Panc1 (cell line): ENCODE results near the gene BNIP3. TPM values are rescaled to one million over a fixed set of nuclear protein-coding genes. Genes with fewer than 3 reads are reported as not detected.

Source experiments
- ATAC-seq: fragments of 200-7000 bp; cut with Tn5 transposase; 2 replicates; pipeline ENCODE4 v1.9.1; 2020; ENCODE audit warnings: mild to moderate bottlenecking, moderate library complexity
- BruUV-seq: library from RNA; stranded (reverse); fragments of 400-500 nt; replicated peaks from 2 replicates; lab custom pipeline; 2021; lab: Mats Ljungman, UMichigan
- CTCF ChIA-PET: fragments of 300-600 bp; sonication (Branson Sonifier 250); formaldehyde crosslinking; loops from one replicate; lab custom pipeline; 2022; ENCODE audit warnings: antibody characterized with exemption; lab: Charles Lee
- POLR2A ChIA-PET: fragments of 300-600 bp; sonication (Branson Sonifier 250); formaldehyde crosslinking; loops from one replicate; lab custom pipeline; 2022; ENCODE audit warnings: antibody characterized with exemption; lab: Charles Lee
- DNase-seq: peaks from one replicate; pipeline ENCODE4 v3.0.0-alpha.2; 2010; ENCODE audit warnings: low read depth, low spot score
- H3K27ac ChIP-seq: 2 replicates; pipeline ENCODE4 v1.5.1; 2011; ENCODE audit warnings: mild to moderate bottlenecking, low read length, inconsistent platforms
- H3K27me3 ChIP-seq: fragments of 200-500 bp; sonication (Bioruptor generic); 2 replicates; pipeline ENCODE4 v1.6.0; 2014; ENCODE audit warnings: low read length, inconsistent platforms; ENCODE audit not compliant: control insufficient read depth, insufficient read depth
- H3K36me3 ChIP-seq: fragments of 200-500 bp; sonication (Bioruptor generic); 2 replicates; pipeline ENCODE4 v1.5.1; 2014; ENCODE audit warnings: inconsistent platforms, mild to moderate bottlenecking, low read length, moderate library complexity; ENCODE audit not compliant: control insufficient read depth, insufficient read depth
- H3K4me1 ChIP-seq: 2 replicates; pipeline ENCODE4 v1.5.1; 2011; ENCODE audit warnings: inconsistent platforms, mild to moderate bottlenecking, low read length, moderate library complexity; ENCODE audit not compliant: control insufficient read depth, insufficient read depth
- H3K4me3 ChIP-seq, 2 experiments: 2 replicates each; pipeline ENCODE4 v1.5.1; 2011 to 2012; ENCODE audit warnings: low read depth in 2 of 2, low read length in 2 of 2, mild to moderate bottlenecking in 2 of 2, inconsistent platforms in 1 of 2, moderate library complexity in 1 of 2
- H3K9me3 ChIP-seq: fragments of 200-500 bp; sonication (Bioruptor generic); 2 replicates; pipeline ENCODE4 v1.5.1; 2014; ENCODE audit warnings: low read depth, mild to moderate bottlenecking, inconsistent platforms, low read length, moderate library complexity; ENCODE audit not compliant: control insufficient read depth, insufficient read depth
- POLR2AphosphoS5 ChIP-seq: IDR thresholded peaks from 2 replicates; pipeline ENCODE4 v1.6.1; 2012; ENCODE audit warnings: mild to moderate bottlenecking, low read depth, low read length, moderate library complexity
- REST ChIP-seq, 2 experiments: IDR thresholded peaks; 2 replicates each; pipeline ENCODE4 v1.6.1; 2011 to 2012; ENCODE audit warnings: low read depth in 2 of 2, control low read depth in 1 of 2, low read length in 1 of 2, mild to moderate bottlenecking in 1 of 2, moderate library complexity in 1 of 2; ENCODE audit not compliant: insufficient read depth in 1 of 2
- SIN3A ChIP-seq: IDR thresholded peaks from 2 replicates; pipeline ENCODE4 v1.6.1; 2012; ENCODE audit warnings: low read depth, mild to moderate bottlenecking, low read length, moderate library complexity, borderline replicate concordance; ENCODE audit not compliant: insufficient read depth
- TCF7L2 ChIP-seq: IDR thresholded peaks from 2 replicates; pipeline ENCODE4 v1.6.1; 2011; ENCODE audit warnings: mild to moderate bottlenecking, low read depth, low read length, inconsistent platforms
- in situ Hi-C: cut with HindIII; loops from 2 replicates; pipeline ENCODE4 v1.10.0; 2016; ENCODE audit warnings: low sequenced_read_pairs, low pct_unique_long_range_greater_than_20kb
- intact Hi-C: fragments of 100-400 bp; cut with micrococcal nuclease; formaldehyde crosslinking; loops from one replicate; pipeline ENCODE4 v1.10.0; 2022; ENCODE audit not compliant: unreplicated experiment
- total RNA-seq: library from RNA; stranded (reverse); gene quantifications from one replicate; pipeline ENCODE4 v1.2.1, GENCODE V29; 2021; ENCODE audit not compliant: unreplicated experiment
- TF ChIP-seq, protein P1 (sequence below): fragments of 450-650 bp; IDR thresholded peaks from 2 replicates; pipeline ENCODE4 v1.5.1; 2017; ENCODE audit warnings: mild to moderate bottlenecking

Gene BNIP3
- total RNA-seq, 1 experiment from 2014 or later: 67.8 TPM

DNA sequence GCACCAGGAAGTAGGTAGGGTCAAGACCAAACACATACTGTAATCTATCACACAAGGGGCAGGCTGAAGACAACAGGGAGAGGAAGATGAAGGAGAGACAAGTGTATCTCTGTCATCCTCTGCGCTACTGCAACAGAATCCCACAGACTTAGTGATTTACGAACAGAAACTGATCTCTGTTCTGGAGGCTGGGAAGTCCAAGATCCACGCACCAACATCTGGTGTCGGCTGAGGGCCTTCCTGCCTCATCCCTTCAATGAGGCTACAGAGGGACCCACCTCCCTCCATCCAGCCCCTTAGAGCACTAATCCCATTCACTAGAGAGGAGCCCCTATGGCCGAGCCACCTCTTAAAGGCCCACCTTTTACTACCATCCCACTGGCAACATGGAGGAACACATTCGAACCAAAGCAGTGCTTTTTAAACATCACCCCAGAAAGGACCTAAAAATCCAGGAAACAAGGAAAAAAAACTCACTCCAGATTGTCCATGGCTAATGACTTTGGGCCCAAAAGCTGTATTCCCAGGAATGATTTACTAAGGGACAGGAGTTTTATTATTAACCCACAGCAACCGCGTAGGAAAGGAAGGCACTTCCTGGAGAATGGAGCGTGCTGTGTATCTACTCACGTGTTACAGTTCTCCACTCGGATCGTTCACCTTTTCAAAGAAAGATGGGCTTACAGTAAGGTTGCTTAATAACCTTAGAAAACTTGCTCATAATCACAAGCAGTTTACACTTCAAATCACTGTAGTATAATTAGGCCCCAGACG lies 4.2 kb downstream of the BNIP3 start:
- intact Hi-C loops: no loop called here
- no peak overlapping the region for H3K4me3 ChIP-seq
- DNase-seq (no peak), ATAC-seq (no peak)
- H3K9me3 ChIP-seq: no peaks in the 10 kb centered on the region
- in situ Hi-C loops: no loop called here
- no peak overlapping the region for H3K27ac ChIP-seq
- H3K36me3 ChIP-seq: no peaks in the 10 kb centered on the region
- ChIA-PET POLR2A (no interaction called here), CTCF (no interaction called here)
- peaks cover 23% of the 10 kb centered on the region for H3K4me1 ChIP-seq
- no peaks in the 10 kb centered on the region for H3K27me3 ChIP-seq
- TF ChIP-seq POLR2AphosphoS5 (no peak), SIN3A (no peak), TCF7L2 (no peak), REST (IDR thresholded peaks at IDR 0.05; ENCODE audit: insufficient read depth in 1 of 2, low read depth in 2 of 2, low read length in 1 of 2) (no peak)
- TF ChIP-seq, protein P1, sequence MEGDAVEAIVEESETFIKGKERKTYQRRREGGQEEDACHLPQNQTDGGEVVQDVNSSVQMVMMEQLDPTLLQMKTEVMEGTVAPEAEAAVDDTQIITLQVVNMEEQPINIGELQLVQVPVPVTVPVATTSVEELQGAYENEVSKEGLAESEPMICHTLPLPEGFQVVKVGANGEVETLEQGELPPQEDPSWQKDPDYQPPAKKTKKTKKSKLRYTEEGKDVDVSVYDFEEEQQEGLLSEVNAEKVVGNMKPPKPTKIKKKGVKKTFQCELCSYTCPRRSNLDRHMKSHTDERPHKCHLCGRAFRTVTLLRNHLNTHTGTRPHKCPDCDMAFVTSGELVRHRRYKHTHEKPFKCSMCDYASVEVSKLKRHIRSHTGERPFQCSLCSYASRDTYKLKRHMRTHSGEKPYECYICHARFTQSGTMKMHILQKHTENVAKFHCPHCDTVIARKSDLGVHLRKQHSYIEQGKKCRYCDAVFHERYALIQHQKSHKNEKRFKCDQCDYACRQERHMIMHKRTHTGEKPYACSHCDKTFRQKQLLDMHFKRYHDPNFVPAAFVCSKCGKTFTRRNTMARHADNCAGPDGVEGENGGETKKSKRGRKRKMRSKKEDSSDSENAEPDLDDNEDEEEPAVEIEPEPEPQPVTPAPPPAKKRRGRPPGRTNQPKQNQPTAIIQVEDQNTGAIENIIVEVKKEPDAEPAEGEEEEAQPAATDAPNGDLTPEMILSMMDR: no peak
- TSS peak; percentile 41 for BruUV-seq

DNA sequence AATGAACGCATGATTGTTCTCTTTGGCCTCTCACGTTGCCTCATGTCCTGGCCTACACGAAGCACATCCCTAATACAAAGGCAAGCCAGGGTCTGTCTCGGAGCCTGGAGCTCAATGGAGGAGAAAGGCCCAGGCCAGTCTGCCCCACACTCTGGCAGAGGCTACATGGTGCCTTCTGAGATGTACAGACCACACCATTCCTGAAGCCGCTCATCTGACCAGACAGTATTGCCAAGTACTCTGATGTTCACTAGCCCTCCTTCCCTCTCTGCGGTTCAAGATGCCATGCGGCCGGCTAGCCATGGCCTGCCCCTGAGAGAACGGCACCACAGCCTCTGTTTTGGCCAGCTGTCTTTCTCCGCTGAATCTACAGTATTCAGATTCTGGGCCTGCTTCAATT lies 5.9 kb downstream of the BNIP3 start:
- H3K4me3 ChIP-seq: no peak overlapping the region
- H3K4me1 ChIP-seq: peaks cover 24% of the 10 kb centered on the region
- no TSS peak for BruUV-seq
- no peaks in the 10 kb centered on the region for H3K36me3 ChIP-seq
- in situ Hi-C loops: no loop called here
- no peaks in the 10 kb centered on the region for H3K27me3 ChIP-seq
- DNase-seq (no peak), ATAC-seq (no peak)
- no peak overlapping the region for H3K27ac ChIP-seq
- CTCF ChIA-PET: interaction anchor here (0.6 kb wide), 1 partner anchor 74 kb away, joined by 10 read pairs; no protein-coding TSS in a partner anchor
- POLR2A ChIA-PET: no interaction called here
- TF ChIP-seq, protein P1: no peak
- no peak for TF ChIP-seq POLR2AphosphoS5
- no peak for TF ChIP-seq SIN3A
- TF ChIP-seq REST (IDR thresholded peaks at IDR 0.05; ENCODE audit: insufficient read depth in 1 of 2, low read depth in 2 of 2, low read length in 1 of 2): no peak
- TF ChIP-seq TCF7L2: no peak
- intact Hi-C loops: no loop called here
- no peaks in the 10 kb centered on the region for H3K9me3 ChIP-seq
